Measurements from ENCODE around the gene SV2C.

DNA sequence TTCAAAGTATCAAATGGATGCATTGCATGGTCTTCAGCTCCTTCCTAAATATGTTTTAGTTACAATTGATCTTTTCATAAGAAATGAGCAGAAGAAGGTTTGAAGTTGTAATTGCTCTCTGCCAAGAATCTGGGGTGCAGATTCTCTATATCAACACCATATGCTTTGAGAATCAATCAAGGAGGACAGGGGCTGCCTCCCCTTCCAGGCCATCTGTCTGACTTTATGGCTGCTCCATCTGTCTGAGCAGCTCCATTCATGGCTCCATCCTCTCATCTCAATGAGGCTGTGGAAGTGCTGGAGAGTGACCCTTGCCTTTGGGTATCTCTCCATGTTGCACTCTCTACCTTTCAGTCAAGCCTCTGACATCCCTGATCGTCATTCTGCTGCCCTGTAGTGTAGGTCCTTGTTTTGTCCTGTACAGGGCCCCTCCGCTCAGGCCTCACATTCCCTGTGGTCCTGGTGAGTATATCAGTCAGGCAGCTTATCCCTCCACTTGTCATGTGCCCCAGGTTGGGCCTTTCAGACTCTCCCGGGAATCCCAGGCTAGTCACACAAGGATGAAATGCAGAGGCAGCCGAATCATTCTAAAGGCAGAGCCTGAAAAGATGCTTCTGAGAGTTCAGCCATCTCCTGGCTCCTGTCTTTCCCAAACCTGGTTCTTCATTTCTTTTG, 14.0 kb upstream of the SV2C start:
- TF ChIP-seq ZNF121 (CRISPR knock-in tag; IDR thresholded peaks at IDR 0.05) (no peak), CREM (CRISPR knock-in tag; IDR thresholded peaks at IDR 0.05) (no peak), ZNF416 (CRISPR knock-in tag; IDR thresholded peaks at IDR 0.05) (no peak)
- TF ChIP-seq, protein P1, sequence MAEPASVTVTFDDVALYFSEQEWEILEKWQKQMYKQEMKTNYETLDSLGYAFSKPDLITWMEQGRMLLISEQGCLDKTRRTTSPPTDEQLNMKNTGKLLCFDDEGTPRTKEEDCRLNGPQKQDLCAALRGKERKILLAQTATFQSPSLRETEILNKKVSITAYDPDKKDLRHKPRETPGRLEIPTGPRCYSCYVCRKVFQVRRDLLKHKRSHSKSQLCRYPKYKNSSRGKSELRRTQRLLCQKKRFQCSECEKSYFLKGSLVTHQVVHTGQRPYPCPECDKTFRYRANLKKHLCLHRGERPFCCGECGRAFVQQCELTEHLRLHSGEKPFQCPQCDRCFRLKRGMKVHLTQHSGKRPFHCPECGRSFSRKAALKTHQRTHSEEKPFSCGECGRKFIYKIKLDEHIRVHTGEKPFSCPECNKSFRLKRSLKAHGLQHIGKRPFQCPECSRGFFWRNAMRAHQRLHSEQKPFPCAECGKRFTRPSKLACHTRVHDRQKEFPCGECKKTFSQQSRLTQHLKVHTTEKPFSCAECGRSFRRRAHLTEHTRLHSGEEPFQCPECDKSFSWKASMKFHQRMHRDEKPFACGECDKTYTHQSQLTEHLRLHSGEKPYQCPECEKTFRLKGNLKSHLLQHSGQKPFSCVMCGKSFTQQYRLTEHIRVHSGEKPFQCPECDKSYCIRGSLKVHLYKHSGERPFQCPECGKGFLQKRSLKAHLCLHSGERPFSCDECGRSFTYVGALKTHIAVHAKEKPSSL (CRISPR knock-in tag; conservative IDR thresholded peaks at IDR 0.05): no peak
- TF ChIP-seq, protein P2, sequence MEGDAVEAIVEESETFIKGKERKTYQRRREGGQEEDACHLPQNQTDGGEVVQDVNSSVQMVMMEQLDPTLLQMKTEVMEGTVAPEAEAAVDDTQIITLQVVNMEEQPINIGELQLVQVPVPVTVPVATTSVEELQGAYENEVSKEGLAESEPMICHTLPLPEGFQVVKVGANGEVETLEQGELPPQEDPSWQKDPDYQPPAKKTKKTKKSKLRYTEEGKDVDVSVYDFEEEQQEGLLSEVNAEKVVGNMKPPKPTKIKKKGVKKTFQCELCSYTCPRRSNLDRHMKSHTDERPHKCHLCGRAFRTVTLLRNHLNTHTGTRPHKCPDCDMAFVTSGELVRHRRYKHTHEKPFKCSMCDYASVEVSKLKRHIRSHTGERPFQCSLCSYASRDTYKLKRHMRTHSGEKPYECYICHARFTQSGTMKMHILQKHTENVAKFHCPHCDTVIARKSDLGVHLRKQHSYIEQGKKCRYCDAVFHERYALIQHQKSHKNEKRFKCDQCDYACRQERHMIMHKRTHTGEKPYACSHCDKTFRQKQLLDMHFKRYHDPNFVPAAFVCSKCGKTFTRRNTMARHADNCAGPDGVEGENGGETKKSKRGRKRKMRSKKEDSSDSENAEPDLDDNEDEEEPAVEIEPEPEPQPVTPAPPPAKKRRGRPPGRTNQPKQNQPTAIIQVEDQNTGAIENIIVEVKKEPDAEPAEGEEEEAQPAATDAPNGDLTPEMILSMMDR (IDR thresholded peaks at IDR 0.05): no peak
- TF ChIP-seq, protein P3, sequence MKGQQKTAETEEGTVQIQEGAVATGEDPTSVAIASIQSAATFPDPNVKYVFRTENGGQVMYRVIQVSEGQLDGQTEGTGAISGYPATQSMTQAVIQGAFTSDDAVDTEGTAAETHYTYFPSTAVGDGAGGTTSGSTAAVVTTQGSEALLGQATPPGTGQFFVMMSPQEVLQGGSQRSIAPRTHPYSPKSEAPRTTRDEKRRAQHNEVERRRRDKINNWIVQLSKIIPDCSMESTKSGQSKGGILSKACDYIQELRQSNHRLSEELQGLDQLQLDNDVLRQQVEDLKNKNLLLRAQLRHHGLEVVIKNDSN (CRISPR knock-in tag; IDR thresholded peaks at IDR 0.05): no peak
